ENCODE measurements around the gene KMT2C.

Gene KMT2C

GRCh38 chr7:152132812-152133211 is 303.0 kb downstream of the KMT2C start:
- DNase-seq: no peak

- DNase-seq: no peak
These were observed 303.8 kb downstream of the KMT2C start for GRCh38 chr7:152131981-152132494.

- no peak for DNase-seq
These were observed 304.9 kb downstream of the KMT2C start for GRCh38 chr7:152130658-152131590.

GRCh38 chr7:152129682-152130081 is 306.1 kb downstream of the KMT2C start:
- no peak for DNase-seq

GRCh38 chr7:152128741-152129461 is 306.9 kb downstream of the KMT2C start:
- DNase-seq: no peak

GRCh38 chr7:152128252-152128651 is 307.6 kb downstream of the KMT2C start:
- DNase-seq: no peak

GRCh38 chr7:152127229-152127628 is 308.6 kb downstream of the KMT2C start:
- DNase-seq: no peak

- no peak for DNase-seq
These were observed 309.1 kb downstream of the KMT2C start for GRCh38 chr7:152126741-152127140.

- DNase-seq: no peak
These were observed 313.3 kb downstream of the KMT2C start for GRCh38 chr7:152122540-152122939.

GRCh38 chr7:152121432-152121831 is 314.4 kb downstream of the KMT2C start:
- no peak for DNase-seq

GRCh38 chr7:152120776-152121175 is 315.0 kb downstream of the KMT2C start:
- no peak for DNase-seq

GRCh38 chr7:152120210-152120609 is 315.6 kb downstream of the KMT2C start:
- no peak for DNase-seq

GRCh38 chr7:152117356-152117755 is 318.4 kb downstream of the KMT2C start:
- no peak for DNase-seq

GRCh38 chr7:152115021-152115718 is 320.6 kb downstream of the KMT2C start:
- DNase-seq: no peak

GRCh38 chr7:152112829-152113228 is 323.0 kb downstream of the KMT2C start:
- DNase-seq: no peak

GRCh38 chr7:152108359-152108758 is 327.4 kb downstream of the KMT2C start:
- no peak for DNase-seq

- no peak for DNase-seq
These were observed 327.9 kb downstream of the KMT2C start for GRCh38 chr7:152107945-152108344.

GRCh38 chr7:152106990-152107389 is 328.8 kb downstream of the KMT2C start:
- no peak for DNase-seq

- no peak for DNase-seq
These were observed 330.6 kb downstream of the KMT2C start for GRCh38 chr7:152105205-152105604.

GRCh38 chr7:152103691-152104090 is 332.1 kb downstream of the KMT2C start:
- DNase-seq: no peak

- DNase-seq: no peak
These were observed 332.7 kb downstream of the KMT2C start for GRCh38 chr7:152103066-152103465.

GRCh38 chr7:152097330-152097729 is 338.5 kb downstream of the KMT2C start:
- DNase-seq: no peak

- no peak for DNase-seq
These were observed 340.0 kb downstream of the KMT2C start for GRCh38 chr7:152095771-152096170.

Data from NCI-H526 treated with DMSO at 0.1 percent for 48 hours (cell line).